Loucy (cell line): ENCODE results near the gene PAX5.

Experiments
- EZH2phosphoT487 ChIP-seq: fragments of 200-600 bp; IDR thresholded peaks from 2 replicates; pipeline ENCODE4 v1.6.1; 2018; ENCODE audit warnings: antibody characterized with exemption, mild to moderate bottlenecking, moderate library complexity, borderline replicate concordance
- TF ChIP-seq, protein P1 (sequence below): fragments of 200-600 bp; sonication (generic); conservative IDR thresholded peaks from 2 replicates; pipeline ENCODE4 v1.5.1; 2014; ENCODE audit warnings: mild to moderate bottlenecking, antibody characterized with exemption, low read length

DNA sequence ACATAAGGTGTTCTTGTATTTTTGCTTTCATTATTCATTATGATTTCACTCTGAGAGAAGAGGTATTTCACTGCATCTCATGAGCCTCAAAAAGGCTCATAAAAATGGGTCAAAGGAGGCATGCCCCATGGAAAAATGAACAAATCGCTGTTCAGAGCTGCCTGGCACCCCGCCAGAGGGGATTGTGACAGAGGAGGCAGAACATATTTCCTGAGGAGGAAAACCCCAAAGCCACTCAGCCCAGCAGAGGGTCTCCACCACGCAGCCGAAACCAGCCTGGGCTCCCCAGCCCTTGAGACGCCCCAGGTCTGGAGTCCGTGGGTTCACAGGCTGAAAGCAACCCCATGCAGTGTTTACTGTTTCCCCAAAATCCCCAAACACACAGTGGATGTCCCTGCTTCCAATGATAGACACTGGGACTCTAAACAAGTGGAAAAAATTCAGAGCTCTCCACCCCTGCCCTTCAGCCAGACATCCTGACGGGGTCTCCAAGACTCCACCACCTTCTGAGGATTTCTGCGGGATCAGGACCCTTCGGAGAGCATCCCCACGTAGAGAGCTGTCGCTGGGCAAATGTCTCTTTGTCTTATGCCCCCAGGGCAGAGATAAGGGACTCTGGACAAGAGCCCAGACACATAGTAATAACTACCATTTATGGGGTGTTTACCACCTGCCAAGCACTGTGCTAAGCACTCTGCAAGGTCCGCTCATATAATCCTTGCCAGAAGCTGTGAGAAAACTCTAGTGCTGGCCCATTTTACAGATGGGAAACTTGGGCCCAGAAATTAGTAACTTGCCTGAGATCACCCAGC, 122.3 kb downstream of the PAX5 start:
- TF ChIP-seq, protein P1, sequence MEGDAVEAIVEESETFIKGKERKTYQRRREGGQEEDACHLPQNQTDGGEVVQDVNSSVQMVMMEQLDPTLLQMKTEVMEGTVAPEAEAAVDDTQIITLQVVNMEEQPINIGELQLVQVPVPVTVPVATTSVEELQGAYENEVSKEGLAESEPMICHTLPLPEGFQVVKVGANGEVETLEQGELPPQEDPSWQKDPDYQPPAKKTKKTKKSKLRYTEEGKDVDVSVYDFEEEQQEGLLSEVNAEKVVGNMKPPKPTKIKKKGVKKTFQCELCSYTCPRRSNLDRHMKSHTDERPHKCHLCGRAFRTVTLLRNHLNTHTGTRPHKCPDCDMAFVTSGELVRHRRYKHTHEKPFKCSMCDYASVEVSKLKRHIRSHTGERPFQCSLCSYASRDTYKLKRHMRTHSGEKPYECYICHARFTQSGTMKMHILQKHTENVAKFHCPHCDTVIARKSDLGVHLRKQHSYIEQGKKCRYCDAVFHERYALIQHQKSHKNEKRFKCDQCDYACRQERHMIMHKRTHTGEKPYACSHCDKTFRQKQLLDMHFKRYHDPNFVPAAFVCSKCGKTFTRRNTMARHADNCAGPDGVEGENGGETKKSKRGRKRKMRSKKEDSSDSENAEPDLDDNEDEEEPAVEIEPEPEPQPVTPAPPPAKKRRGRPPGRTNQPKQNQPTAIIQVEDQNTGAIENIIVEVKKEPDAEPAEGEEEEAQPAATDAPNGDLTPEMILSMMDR = no peak
- no peak for TF ChIP-seq EZH2phosphoT487
